ENCODE data around the gene CDK16.

DNA sequence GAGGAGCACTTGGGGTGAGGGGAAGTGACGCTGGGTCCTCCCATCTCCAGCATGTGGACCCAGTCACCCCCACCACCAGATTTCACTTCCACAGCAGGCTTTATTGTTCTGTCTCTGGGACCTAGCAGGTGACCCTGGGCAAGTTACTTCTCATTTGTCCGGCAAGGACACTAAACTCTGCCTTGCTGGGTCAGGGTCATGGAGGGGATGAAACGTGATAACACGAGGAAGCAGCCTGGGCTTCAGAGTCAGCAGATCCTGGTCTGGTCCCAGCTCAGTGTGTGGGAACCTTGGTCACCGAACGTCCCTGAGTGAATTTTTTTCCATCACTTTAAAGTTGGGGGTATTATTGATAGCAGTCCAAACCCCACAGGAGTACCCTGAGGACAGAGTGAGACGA lies 21.0 kb upstream of the CDK16 start:
- TF ChIP-seq ARNT (IDR thresholded peaks at IDR 0.05) (no peak), FOXA1 (IDR thresholded peaks at IDR 0.05) (no peak), TARDBP (IDR thresholded peaks at IDR 0.05) (no peak), BHLHE40 (IDR thresholded peaks at IDR 0.05; ENCODE audit: borderline replicate concordance) (no peak), SP1 (IDR thresholded peaks at IDR 0.05) (no peak), FOXK2 (IDR thresholded peaks at IDR 0.05) (no peak), FOXM1 (IDR thresholded peaks at IDR 0.05; ENCODE audit: borderline replicate concordance) (no peak), ZNF384 (IDR thresholded peaks at IDR 0.05) (no peak), L3MBTL2 (conservative IDR thresholded peaks at IDR 0.05) (no peak), ELF4 (IDR thresholded peaks at IDR 0.05) (no peak), NFRKB (IDR thresholded peaks at IDR 0.05) (no peak), HDGF (IDR thresholded peaks at IDR 0.05; ENCODE audit: borderline replicate concordance) (no peak)
- TF ChIP-seq, protein P1, sequence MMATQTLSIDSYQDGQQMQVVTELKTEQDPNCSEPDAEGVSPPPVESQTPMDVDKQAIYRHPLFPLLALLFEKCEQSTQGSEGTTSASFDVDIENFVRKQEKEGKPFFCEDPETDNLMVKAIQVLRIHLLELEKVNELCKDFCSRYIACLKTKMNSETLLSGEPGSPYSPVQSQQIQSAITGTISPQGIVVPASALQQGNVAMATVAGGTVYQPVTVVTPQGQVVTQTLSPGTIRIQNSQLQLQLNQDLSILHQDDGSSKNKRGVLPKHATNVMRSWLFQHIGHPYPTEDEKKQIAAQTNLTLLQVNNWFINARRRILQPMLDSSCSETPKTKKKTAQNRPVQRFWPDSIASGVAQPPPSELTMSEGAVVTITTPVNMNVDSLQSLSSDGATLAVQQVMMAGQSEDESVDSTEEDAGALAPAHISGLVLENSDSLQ (IDR thresholded peaks at IDR 0.05), result no peak

Measured in HEK293T (cell line).